Activated T-cell treated with anti-CD3 and anti-CD28 coated beads for 1 hour (primary cell): Measurements from ENCODE around the gene ANKFN1.

Experiments used
- DNase-seq: peaks from one replicate; pipeline ENCODE4 v3.0.0-alpha.2; 2020; ENCODE audit warnings: low read depth

The ANKFN1 gene, protein sequence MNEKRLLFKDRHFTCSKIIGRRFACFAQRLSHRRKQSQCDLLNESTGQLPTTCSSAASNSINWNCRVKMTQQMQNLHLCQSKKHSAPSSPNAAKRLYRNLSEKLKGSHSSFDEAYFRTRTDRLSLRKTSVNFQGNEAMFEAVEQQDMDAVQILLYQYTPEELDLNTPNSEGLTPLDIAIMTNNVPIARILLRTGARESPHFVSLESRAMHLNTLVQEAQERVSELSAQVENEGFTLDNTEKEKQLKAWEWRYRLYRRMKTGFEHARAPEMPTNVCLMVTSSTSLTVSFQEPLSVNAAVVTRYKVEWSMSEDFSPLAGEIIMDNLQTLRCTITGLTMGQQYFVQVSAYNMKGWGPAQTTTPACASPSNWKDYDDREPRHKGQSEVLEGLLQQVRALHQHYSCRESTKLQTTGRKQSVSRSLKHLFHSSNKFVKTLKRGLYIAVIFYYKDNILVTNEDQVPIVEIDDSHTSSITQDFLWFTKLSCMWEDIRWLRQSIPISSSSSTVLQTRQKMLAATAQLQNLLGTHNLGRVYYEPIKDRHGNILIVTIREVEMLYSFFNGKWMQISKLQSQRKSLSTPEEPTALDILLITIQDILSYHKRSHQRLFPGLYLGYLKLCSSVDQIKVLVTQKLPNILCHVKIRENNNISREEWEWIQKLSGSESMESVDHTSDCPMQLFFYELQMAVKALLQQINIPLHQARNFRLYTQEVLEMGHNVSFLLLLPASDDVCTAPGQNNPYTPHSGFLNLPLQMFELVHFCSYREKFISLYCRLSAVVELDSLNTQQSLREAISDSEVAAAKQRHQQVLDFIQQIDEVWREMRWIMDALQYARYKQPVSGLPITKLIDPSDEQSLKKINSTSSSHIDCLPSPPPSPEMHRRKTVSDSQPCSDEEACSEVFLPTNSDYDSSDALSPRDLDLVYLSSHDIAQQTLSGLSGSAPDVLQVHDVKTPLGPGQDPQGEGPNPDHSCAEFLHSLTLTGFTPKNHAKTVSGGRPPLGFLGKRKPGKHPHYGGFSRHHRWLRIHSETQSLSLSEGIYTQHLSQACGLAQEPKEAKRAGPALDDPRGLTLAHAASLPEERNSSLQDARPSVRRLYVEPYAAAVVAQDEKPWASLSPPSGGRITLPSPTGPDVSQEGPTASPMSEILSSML

DNA sequence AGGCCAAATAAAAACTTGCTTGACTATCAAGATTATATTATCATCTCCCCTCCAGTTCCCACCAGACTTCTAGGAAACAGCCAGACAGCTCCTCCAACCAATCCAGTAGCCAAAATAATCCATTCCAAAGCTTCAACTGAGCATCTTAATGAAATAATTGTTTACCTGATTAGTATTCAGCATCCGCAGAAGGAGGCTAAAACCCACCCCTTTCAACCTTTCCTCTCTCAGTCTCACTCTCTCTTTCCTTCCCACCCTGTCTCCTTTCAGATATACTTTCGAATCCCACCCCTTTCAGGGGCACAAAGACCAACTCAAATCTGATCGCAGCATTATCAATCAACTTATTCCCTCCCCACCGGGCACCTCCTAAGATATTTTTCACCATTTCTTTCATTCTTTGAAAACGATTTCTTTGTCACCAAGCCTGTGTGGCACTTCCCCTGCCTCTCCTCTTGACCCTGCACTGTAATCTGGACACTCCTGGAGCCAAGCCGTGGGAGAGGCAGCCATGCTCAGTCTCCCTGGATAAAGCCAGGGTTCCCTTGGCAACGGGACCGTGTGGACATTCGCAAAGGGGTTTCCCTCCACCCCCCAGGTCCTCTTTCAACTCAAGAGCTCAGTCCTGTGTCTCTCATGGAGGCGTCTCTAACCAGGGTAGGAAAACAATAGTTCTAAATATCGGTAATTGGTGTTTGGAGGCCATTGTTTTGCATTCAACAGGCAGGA lies at the start of gene ANKFN1:
ANKFN1 (plus strand) TSS at position 602 of the 729 bp plus-strand sequence. CDS start 59,193 bp downstream, outside the sequence.
- no peak for DNase-seq

DNA sequence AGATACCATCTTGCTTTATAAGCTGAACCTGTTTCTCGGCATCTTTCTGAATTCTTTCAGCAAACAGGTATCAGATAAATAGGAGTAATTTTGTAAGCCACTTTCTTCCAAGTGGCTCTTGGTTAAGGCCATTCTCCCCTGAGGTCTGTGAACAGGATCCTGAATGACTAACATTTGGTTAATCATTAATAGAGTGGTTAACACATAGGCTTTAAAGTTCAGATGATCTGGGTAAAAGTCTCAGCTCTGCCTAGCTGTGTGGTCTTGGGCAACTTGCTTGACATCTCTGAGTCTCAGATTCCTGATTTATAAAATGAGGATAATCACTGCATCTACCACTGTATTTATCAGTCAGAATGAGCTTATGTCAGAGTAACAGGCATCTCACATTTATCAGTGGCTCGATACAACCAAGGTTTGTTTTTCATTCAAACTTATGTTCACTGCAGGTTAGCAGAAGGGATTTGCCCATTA lies 44.4 kb upstream of the ANKFN1 start:
- no peak for DNase-seq

DNA sequence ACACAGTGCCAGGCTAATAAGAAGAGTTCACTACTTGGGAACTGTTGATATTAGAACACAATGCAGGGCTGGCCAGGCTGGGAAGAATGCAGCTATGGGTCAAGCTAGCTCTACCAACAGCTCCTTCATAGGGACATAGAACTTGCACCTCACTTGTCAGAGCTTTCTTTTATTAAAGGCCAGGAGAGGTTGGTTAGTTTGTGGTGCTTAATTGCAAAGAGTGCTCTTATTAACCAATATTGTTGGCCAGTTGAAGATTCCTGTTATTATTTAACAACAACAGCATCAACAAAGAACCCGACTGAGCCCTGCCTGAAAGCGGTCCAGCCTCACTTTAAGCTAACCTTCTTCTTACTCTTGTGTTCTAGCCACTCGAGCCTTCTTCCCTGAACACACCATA lies 43.4 kb upstream of the ANKFN1 start:
- DNase-seq, result no peak

DNA sequence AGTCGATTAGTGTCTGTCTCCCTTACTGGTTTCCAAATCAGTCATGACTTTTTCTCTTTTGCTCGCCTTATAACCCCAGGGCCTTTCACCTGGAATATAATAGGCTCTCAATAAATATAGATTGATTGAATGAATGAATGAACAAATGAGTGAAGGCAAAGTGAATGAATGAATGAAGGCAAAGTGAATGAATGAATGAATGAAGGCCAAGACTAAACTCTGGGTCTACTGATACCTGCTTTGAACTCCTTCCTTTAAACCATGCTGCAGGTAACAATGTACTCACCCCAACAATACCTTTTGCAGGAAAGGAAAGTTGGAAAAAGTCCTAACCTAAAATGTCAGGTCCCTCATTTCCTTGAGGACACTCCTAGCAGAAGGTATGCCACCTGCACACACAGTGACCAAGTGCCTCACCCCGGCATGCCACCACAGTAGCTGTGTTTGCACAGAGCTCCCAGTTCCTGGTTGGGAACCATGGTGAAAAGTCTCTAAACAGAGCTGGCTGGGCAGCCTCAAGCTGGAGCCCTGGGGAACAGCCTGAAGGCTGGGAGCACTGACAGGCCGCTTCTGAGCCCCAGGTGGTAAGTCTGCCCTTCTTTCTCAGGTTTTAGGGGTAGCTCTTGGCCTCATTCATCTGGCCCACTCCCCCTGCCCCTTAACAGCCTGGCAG lies 42.7 kb upstream of the ANKFN1 start:
- no peak for DNase-seq

DNA sequence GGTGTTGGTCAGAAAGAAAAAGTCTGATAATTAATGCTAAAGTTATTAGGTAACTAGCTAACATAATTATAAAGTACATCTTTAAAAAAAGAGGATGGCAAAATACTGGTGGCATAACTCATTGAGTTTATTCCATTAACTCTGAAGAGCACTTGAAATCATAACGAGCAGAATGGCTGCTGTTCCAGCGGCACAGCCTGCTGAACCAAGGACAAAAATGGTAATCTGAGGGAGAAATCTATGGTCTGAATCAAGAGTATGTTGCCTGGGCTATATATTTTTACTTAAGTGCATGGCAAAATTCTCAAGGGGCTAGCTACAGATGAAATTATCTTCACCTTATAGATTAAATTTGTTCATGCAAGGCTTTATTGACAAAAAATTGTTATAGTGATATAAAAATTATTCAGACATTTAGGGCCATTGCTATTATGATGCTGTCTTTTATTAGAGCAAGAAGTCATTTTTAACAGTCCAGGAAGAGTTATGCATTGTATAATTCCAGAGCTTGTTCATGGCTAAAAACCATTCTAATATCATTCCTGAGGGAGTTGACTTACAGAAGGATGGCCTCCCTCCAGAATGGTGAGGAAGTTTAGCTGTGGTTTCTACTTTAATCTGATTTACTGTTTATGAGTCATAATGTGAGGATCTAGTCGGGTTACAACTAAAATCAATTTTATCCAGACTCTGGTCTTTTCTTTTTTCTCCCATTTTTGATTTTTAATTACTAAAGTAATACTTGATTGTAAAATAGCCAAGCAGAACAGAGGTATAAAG lies 41.4 kb upstream of the ANKFN1 start:
- no peak for DNase-seq

DNA sequence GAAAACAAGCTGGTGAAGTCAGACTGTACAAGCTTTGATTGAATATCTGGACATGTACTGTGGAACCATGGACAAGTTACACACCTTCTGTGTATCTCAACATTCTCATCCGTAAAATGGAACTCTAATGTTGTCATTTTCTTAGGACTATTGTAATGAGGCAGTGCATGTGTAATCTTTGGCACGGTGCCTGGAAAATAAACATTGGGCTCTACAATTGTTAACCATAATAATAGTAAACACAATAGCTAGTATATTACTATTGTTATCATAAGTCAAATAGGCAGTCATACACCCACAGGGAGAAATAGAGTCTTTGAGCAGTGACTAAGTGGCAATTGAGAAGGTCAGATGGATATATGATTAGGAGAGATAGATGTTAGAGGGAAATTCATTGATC lies 39.8 kb upstream of the ANKFN1 start:
- no peak for DNase-seq

DNA sequence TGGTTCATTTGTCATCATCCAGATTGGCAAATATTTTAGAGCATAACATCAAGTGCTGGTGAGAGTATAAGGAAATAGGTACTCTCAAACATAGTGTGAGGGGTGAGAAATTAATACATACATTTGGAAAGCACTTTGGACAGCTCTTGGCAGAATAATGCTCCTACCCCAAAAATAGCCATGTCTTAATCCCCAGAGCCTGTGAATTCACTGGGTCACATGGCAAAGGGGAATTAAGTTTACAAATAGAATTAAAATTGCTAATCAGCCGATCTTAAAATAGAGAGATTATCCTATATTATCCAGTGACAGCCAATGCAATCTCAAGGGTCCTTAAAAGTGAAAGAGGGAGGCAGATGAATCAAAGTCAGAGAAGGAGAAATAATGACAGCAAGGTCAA lies 38.8 kb upstream of the ANKFN1 start:
- DNase-seq, result no peak

DNA sequence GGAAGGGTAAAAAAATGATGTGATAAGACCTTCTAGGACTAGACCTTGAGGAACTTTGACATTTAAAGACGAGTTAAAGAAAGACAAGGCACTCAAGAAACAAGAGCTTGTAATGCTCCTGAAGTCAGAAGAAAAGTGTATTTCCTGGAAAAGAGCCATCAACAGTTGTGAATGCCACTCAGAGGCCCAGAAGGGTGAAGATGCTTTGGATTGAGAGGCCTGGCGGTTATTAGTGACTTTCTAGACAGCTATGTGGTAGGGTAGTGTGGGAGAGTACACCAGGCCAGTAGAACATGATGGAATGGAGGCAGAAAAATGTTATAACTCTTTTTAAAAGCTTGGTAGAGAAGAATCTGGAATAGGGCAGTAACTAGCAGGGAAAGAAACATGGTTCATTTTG lies 34.1 kb upstream of the ANKFN1 start:
- DNase-seq, result no peak

DNA sequence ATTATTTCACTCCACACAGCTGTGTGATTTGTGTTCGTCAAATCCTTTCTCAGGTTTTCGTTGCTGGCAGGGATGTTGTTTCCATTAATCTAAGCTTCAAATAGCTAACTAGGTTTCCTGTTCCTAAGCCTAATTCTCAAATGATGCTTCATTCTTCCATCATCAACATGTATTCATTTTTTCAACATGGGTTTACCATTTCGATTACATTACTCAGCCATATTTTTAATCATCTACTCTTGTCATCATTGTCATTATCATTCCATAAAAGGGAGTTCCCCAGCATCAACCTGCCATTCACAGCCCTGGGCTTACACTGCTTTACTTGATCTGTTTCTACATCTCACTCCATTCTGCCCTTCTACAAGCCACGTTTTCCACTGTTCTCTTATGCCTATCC lies 33.3 kb upstream of the ANKFN1 start:
- DNase-seq, result no peak

DNA sequence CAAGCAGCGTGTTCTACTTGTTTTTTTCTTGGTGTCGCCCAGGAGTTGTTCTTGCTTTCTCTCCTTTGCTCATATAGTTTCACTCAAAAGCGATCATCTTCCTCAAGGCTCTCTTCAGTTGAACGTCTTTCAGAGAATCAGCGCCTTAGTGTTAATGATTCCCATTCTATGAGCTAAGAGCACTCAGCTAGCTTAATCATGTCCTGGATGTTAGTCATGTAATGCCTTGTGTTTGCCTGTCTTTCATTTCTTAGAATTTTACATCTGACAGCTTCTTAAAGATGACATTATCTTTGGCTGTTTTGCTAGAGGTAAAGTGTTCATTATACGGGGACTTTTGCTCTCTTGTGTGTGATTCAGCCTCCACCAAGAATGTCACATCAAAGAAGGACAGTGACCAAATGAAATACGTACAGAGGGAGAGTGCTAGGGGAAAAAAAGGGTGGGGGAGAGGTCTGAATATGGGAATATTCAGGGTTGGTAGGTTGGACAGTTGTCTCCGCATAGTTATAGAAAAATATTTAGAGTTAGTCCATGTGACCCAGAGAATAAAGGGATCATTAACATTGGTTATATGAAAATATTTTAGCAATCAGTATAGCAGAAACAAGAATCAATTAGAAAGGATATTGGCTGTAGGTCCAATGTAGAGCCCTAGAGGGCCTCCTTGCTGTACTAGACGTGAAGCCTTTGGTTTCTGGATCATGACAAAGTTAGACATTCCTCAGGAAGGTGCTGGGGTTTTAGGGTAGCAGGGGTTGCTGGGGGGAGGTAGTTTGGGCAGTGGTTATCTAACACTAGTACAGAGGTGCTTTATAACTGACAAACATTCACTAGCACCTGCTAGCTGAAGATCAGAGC lies 31.9 kb upstream of the ANKFN1 start:
- DNase-seq, result no peak

DNA sequence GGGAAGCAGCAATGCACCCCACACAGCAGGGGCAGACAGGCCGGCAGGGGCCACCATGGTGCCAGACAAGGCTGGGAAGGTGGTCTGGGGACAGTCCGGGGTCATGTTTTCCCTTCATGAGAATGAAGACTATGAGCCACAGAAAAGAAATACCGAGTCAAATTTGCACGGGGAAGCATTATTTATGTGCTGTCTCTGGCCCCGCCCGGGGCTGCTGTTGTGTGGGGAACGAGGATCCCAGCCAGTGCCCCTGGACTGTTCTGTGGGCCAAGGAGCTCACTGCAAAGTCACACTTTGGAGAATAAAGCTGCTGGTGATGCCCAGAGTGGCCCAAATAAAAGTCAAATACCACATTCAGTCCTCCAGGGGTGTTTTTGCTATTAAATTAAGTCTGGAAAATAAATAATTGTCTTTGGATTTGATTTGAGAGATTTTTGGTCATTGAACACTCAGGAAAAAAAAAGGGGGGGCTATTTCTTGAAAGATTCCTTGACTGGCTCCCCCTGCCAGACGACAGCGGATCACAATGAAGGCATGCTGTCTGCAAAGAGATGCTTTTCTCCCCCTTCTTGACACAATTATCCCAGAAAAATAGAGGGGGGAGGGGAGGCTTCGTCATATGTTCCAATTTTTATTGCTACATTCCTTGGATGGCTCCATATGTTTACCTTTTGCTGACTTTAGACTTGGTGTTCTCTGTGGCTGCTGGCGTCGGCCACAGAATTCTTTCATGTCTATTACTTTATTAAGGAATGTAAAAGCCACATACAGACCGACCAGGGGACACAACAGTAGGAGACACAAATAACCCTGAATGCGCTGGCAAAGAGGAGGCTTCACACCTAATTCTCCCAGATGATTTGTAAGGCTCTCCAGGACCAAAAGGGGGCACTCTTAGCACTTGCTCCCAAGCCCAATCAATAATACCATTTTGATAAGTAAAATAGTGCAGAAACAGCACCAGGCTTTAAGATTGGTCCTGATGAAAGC lies 27.1 kb upstream of the ANKFN1 start:
- DNase-seq, result no peak

DNA sequence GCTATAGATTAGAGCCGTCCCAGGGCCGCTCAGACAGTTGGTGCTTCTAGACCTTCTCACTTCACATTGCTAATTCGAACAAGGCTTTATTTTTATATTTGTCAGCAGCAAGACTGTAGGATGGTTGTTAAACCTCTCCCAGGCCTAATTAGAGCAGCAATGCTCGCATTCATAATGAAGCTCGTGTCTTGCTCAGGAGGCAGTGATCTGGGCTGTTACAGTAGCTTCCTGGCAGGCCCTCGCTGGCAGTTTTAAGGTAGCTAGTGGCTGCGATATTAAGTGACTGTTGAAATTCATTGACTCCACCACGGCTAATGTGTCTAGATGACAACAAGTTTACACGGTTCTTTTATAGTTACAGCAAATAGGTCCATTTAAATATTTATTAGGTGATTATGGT lies 23.2 kb upstream of the ANKFN1 start:
- no peak for DNase-seq

DNA sequence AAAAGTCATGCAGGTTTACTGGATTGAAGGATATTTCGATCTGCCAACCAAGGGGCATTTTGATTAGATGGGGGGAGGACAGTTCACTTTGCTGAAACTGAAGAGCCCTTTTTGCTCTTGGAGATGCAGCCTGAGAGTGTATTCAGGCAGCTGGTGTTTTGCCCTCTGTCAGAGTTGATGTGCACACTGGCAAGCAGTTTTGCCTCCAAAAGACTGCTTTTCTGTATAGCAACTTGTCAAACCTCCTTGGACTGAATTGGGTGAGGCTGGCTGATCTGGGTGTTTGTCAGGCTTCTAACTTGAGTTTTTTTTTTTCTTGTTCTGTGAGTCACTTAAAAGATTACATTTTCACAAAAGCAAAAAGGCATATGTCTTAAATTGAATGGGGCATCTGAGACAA lies 22.6 kb upstream of the ANKFN1 start:
- DNase-seq, result no peak

DNA sequence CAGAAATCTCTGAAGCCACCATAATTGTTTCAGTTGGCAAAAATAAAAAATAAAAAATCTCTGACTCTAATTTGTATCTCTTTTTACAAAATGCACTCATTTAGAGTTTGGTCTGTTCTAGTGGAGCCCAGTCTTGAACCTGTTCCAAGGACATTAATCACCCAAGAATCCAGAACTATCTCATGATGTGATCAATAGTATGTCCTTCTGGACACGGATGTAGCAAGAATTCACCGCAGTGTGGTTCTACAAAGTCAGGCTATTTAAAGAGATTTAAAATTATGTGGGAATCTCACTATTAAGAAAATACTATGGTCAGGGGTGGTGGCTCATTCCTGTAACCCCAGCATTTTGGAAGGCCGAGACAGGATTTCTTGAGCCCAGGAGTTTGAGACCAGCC lies 21.8 kb upstream of the ANKFN1 start:
- DNase-seq, result no peak

DNA sequence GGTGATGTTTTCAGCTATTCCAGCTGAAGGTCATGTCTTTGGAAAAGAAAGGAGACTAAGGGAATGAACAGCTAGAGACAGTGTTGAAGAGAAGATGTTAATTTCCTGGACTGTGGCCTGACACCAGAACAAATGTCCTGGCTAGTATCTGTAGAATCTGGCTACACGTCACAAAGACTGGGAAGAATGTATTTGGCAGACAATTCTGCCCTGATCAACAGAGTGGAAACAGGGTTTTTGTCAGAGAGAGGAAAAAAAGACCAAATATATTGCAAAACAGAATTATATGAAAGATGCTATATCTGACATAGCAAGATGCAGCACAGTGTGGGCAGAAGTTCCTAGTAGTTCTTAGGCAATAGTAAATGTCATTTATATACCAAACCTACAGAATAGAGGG lies 17.0 kb upstream of the ANKFN1 start:
- no peak for DNase-seq

DNA sequence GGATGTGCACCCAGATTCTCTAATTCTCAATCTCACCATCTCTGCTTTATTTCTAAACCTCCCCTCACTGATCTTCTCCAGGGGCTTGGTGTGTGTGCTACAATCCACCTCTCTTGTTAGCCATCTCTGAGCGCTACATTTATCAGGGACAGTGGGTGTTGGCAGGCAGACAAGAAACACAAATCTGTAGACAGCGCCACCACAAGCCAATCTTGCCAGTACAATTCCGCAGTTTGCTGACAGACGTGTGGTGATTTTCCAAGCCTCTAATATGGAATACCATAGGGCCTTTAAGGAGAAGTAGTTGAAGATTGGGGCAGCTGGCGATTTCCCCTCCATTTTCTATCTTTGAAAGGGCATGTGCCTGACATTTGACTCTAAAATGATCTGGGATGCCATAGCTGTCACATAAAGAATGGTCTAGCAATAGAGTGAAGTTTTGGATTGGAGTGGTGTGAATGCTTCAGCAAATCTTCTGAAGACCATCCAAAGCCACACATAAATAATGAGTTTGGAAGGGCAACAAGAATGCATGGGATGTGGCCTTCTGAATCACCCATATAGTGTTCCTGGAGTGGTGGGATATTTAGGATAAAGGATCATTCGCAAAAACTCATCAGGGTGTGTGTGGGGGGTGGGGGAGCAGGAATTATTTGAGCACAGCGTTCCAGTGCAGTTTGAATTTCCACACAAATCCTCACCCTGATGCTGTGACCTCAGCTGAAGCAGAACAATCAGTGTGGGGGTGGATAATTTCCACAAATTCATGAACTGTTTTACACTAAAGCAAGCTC lies 12.0 kb upstream of the ANKFN1 start:
- no peak for DNase-seq

DNA sequence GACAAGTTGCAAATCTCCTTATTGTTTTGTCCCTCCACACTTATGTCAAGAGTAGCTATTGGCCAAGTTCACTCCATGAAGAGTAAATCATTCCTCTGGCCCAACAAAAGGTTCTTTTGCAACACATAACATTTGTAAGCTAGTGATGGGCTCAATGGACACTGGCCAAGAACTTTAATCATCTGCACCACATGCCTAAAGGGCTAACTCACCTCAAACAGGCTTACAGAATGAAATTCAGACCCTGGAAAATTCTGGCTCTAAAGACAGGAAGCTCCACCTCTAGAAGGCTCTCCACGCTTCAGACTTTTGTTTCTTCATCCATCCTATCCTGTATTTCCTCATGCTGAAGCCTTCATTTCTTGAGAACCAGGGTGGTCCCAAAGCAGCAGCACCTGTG lies 10.9 kb upstream of the ANKFN1 start:
- no peak for DNase-seq
